Loucy (cell line): ENCODE measurements around the gene GSTP1.

ENCODE experiments used
- EZH2phosphoT487 ChIP-seq: fragments of 200-600 bp; IDR thresholded peaks from 2 replicates; pipeline ENCODE4 v1.6.1; 2018; ENCODE audit warnings: antibody characterized with exemption, mild to moderate bottlenecking, moderate library complexity, borderline replicate concordance
- TF ChIP-seq, protein P1 (sequence below): fragments of 200-600 bp; sonication (generic); conservative IDR thresholded peaks from 2 replicates; pipeline ENCODE4 v1.5.1; 2014; ENCODE audit warnings: mild to moderate bottlenecking, antibody characterized with exemption, low read length

DNA sequence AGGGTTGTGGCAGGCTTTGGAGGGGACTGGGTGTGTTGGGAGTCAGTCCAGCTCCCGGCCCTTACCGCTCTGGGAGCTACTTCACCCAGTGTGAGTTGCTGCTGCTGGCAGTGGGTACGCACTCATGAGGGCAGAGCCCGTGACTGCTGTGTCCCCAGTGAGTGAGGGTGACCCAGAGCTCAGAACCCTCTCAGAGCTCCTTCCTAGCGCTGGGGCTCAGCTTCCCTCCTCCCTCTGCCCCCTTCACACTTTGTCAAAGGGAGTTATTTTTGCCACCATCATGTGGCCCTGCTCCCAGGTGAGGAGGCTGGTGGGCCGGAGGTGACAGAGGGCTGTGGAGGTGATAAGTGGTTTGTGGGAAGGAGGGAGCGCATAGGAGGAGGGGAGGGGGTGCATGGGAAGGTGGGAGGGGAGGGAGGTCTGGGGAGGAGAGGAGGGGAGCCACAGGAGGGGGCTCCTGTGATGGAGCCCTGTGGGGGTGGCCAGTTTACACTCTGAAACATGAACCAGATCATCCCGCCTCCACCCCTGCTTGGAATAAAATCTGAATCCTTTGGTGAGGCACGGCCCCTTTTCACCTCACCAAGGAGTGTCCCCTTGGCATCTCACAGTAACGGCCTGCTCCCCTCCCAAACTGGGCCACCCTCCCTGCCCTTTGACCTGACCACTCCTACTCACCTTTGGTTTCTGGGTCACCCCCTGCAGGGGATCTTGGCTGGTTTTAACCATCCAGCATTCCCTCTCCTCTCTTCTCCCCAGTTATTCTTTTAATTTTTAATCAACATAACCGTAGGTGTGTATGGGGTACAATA lies 33.0 kb downstream of the GSTP1 start:
- TF ChIP-seq, protein P1, sequence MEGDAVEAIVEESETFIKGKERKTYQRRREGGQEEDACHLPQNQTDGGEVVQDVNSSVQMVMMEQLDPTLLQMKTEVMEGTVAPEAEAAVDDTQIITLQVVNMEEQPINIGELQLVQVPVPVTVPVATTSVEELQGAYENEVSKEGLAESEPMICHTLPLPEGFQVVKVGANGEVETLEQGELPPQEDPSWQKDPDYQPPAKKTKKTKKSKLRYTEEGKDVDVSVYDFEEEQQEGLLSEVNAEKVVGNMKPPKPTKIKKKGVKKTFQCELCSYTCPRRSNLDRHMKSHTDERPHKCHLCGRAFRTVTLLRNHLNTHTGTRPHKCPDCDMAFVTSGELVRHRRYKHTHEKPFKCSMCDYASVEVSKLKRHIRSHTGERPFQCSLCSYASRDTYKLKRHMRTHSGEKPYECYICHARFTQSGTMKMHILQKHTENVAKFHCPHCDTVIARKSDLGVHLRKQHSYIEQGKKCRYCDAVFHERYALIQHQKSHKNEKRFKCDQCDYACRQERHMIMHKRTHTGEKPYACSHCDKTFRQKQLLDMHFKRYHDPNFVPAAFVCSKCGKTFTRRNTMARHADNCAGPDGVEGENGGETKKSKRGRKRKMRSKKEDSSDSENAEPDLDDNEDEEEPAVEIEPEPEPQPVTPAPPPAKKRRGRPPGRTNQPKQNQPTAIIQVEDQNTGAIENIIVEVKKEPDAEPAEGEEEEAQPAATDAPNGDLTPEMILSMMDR = no peak
- TF ChIP-seq EZH2phosphoT487 = no peak
